Heart left ventricle (tissue), 16 donors: Measurements from ENCODE around the gene FOXE3. TPM values are rescaled to one million over a fixed set of nuclear protein-coding genes. Genes with fewer than 3 reads are reported as not detected.

Experiments
- ATAC-seq, 4 donors: fragments of 200-7000 bp; cut with Tn5 transposase; one replicate each; pipeline ENCODE4 v1.9.1; 2020 to 2022; ENCODE audit warnings: moderate library complexity in 4 of 4, mild to moderate bottlenecking in 3 of 4, moderate number of reproducible peaks in 1 of 4
- DNase-seq, 5 donors: peaks; one replicate each; pipeline ENCODE4 v3.0.0-alpha.2; 2020
- H3K27ac ChIP-seq, 12 donors: fragments of 200-600 bp; sonication (generic) in 4 of 12; one replicate each; pipeline versions ENCODE4 v1.5.0 to v1.8.0; 2016 to 2022; ENCODE audit warnings: mild to moderate bottlenecking in 2 of 12
- H3K27me3 ChIP-seq, 9 donors: fragments of 200-600 bp; sonication (generic) in 2 of 9; one replicate each; pipeline versions ENCODE4 v1.5.1 to v1.8.0; 2016 to 2022; ENCODE audit warnings: mild to moderate bottlenecking in 3 of 9
- H3K36me3 ChIP-seq, 9 donors: fragments of 200-600 bp; sonication (generic) in 2 of 9; one replicate each; pipeline versions ENCODE4 v1.5.0 to v1.8.0; 2018 to 2022; ENCODE audit warnings: mild to moderate bottlenecking in 2 of 9
- H3K4me1 ChIP-seq, 12 donors: fragments of 200-600 bp; sonication (generic) in 4 of 12; one replicate each; pipeline versions ENCODE4 v1.5.0 to v1.8.0; 2016 to 2022; ENCODE audit warnings: mild to moderate bottlenecking in 3 of 12
- H3K4me3 ChIP-seq, 12 donors: fragments of 200-600 bp; sonication (generic) in 4 of 12; one replicate each; pipeline versions ENCODE4 v1.5.0 to v1.8.0; 2017 to 2022; ENCODE audit warnings: mild to moderate bottlenecking in 9 of 12, moderate library complexity in 4 of 12
- H3K9me3 ChIP-seq, 12 donors: fragments of 200-600 bp; sonication (generic) in 4 of 12; one replicate each; pipeline versions ENCODE4 v1.5.0 to v1.8.0; 2016 to 2022; ENCODE audit warnings: mild to moderate bottlenecking in 1 of 12
- CTCF ChIP-seq, 12 donors: fragments of 200-600 bp; sonication (generic) in 4 of 12; IDR thresholded peaks; one replicate each; pipeline versions ENCODE4 v1.5.0 to v1.8.0; 2018 to 2022; ENCODE audit warnings: antibody characterized with exemption in 12 of 12, mild to moderate bottlenecking in 5 of 12
- POLR2A ChIP-seq, 2 donors: fragments of 450-650 bp; IDR thresholded peaks; one replicate each; pipeline ENCODE4 v1.6.1; 2017; ENCODE audit warnings: antibody characterized with exemption in 2 of 2, mild to moderate bottlenecking in 2 of 2, moderate library complexity in 2 of 2
- WGBS, 4 donors: extraction: QIAGEN DNeasy Blood & Tissue Kit in 2 of 4; methylation state at CpG; one replicate each; pipeline versions ENCODE4 v1.1.5 to v1.1.7; 2013 to 2018; 5-methylcytosine and 5-hydroxymethylcytosine counted together
- intact Hi-C, 10 donors: fragments of 100-400 bp; cut with DNase I; formaldehyde crosslinking; loops; one replicate each; pipeline versions ENCODE4 v1.11.1 to v1.14.2; 2022
- polyA plus RNA-seq, 2 donors: library from polyadenylated mRNA; stranded (reverse); fragments of 200-250 nt; gene quantifications; one replicate each; pipeline ENCODE4 v1.2.3, GENCODE V29; 2013
- total RNA-seq, 9 donors: library from RNA; depleted of rRNA in 2 of 9; stranded (reverse); fragments of >200 nt in 2 of 9; fragmentation: NEBNext Ultra II Directional in 3 of 9; extraction: Animal tissue kit (Norgen Biotek cat#: 25700) in 3 of 9; gene quantifications; one replicate each; pipeline versions ENCODE4 v1.1.0 to v1.2.4, GENCODE V29; 2016 to 2023
- donor health status: ischemic (EF 13 %, LVEDD 7.1; RV severe dilation, severe dysfunction).
- donor health status: healthy with polysubstance abuse.
- donor health status: DM: no; HTN: yes; CAD: no.
- donor health status: DM: no; HTN: no; CAD: no.
- donor health status: ischemic (EF 25% LVEDD 6.9; RV normal size, moderate dysfunction).
- donor health status: ischemic (EF 25% LVEDD 5.7; RV mildly dilated, moderate dysfunction).
- donor health status: healthy.
- donor health status: DM: yes; HTN: yes; CAD: no.
- donor health status: ischemic (EF 35%, LVEDD 5.7; RV mildly dilated, moderate dysfunction).
- donor health status: nonischemic (EF 11% LVEDD 7.7; RV severe dilation, severe dysfunction).
- donor health status: DM: yes; HTN: yes; CAD: no.
- donor health status: PGD.
- donor health status: ischemic (EF 29% LVEDD 5.4; RV normal size, mild dysfunction).
- donor health status: nonischemic (EF 23%, LVEDD 6.1; RV moderate dilation, normal function).

Gene FOXE3
- total and polyA plus RNA-seq, 11 donors: not detected

- no peak overlapping the region for H3K27ac ChIP-seq
- H3K4me1 ChIP-seq: peaks cover 0 to 35% (median 12%) of the 10 kb centered on the region in 12 donors
- intact Hi-C loops: no loop called here
- no peaks in the 10 kb centered on the region for H3K9me3 ChIP-seq
- H3K4me3 ChIP-seq: no peak overlapping the region
- ATAC-seq (no peak), DNase-seq (no peak)
- peaks cover 66 to 98% (median 96%) of the 10 kb centered on the region in 9 donors for H3K27me3 ChIP-seq
- 21 to 37% (median 34%) methylated on average over 9 of the region's 9 CpGs for WGBS, 4 donors
- H3K36me3 ChIP-seq: no peaks in the 10 kb centered on the region
- no peak for TF ChIP-seq POLR2A (IDR thresholded peaks at IDR 0.05)
- no peak for TF ChIP-seq CTCF (IDR thresholded peaks at IDR 0.05)
Observed at GRCh38 chr1:47442842-47443529, 26.9 kb downstream of the FOXE3 start.

GRCh38 chr1:47443530-47444296 is 27.6 kb downstream of the FOXE3 start:
- no peak for DNase-seq
- H3K4me3 ChIP-seq: no peak overlapping the region

GRCh38 chr1:47444297-47444561 is 28.1 kb downstream of the FOXE3 start:
- intact Hi-C loops: no loop called here
- Histone ChIP-seq H3K4me3 (peak overlapping the region in 8 of 12 donors; percentile 5 to 50 (median 18)), H3K4me1 (peaks cover 0 to 25% (median 12%) of the 10 kb centered on the region in 12 donors), H3K9me3 (no peaks in the 10 kb centered on the region), H3K36me3 (no peaks in the 10 kb centered on the region), H3K27me3 (peaks cover 56 to 100% (median 97%) of the 10 kb centered on the region in 9 donors), H3K27ac (no peak overlapping the region)
- DNase-seq (no peak), ATAC-seq (no peak)
- TF ChIP-seq POLR2A (IDR thresholded peaks at IDR 0.05) (no peak), CTCF (IDR thresholded peaks at IDR 0.05) (no peak)
- 6 to 14% (median 7%) methylated on average over 14 to 15 of the region's 15 CpGs for WGBS, 4 donors

More at GRCh38 chr1:47443530-47444296, 27.6 kb downstream of the FOXE3 start:
- 8 to 17% (median 12%) methylated on average over 45 of the region's 45 CpGs for WGBS, 4 donors
- peaks cover 0 to 30% (median 12%) of the 10 kb centered on the region in 12 donors for H3K4me1 ChIP-seq
- H3K27ac ChIP-seq: no peak overlapping the region
- no peak for TF ChIP-seq POLR2A (IDR thresholded peaks at IDR 0.05)
- no peak for TF ChIP-seq CTCF (IDR thresholded peaks at IDR 0.05)
- no peak for ATAC-seq
- H3K9me3 ChIP-seq: no peaks in the 10 kb centered on the region
- intact Hi-C loops: no loop called here
- H3K27me3 ChIP-seq: peaks cover 61 to 100% (median 97%) of the 10 kb centered on the region in 9 donors
- no peaks in the 10 kb centered on the region for H3K36me3 ChIP-seq
